Head of caudate nucleus (tissue), 42 donors: ENCODE results near the gene IGLL1.
"Not testable (repeated sequence)": the region's sequence is repeated elsewhere in the genome, so short reads cannot be mapped to it uniquely, and the experiment has no call there.

Experiments used
- DNase-seq, 42 donors: peaks; one replicate each; pipeline versions ENCODE4 v3.0.0 to v3.0.0-alpha.2; 2020 to 2021; ENCODE audit warnings: mixed read lengths in 7 of 42
- intact Hi-C: fragments of 100-400 bp; cut with DNase I; formaldehyde crosslinking; loops from one replicate; pipeline ENCODE4 v1.15.0; 2022

The IGLL1 gene

DNA sequence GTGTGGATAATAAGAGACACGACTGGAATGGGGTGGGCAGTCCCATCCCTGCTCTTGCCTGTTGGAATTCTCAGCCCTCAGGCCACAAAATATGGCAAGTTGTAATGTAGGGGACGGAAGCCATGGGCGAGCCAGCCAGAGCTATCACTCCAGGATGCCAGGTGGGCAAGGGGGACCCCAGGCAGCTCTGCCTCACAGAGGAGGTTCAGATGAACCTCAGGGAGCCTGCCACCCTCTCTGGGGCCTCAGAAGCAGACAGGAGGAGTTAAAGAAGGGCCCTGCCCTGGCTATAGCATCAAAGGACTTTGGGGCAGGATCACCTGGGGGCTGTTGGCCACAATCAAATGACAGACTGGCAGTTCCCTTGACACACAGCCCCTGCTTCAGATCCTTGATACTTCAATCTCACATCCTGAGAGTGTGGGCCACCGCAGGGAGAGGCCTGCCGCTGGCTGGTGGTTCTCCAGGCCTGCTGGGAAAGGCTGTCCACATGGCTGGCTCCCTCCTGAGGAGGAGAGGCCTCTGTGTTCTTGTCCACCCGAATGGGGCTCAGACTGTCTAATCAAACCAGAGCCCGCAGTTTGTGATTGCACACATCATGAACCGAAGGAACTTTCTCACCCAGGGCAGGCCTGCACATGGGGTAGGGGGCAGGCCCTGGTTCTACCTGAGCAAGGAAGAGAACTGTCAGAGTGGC, 31.4 kb downstream of the IGLL1 start:
- peak in 5 of 42 donors; percentile 2 to 25 (median 3) for DNase-seq
- intact Hi-C loops = no loop called here

DNA sequence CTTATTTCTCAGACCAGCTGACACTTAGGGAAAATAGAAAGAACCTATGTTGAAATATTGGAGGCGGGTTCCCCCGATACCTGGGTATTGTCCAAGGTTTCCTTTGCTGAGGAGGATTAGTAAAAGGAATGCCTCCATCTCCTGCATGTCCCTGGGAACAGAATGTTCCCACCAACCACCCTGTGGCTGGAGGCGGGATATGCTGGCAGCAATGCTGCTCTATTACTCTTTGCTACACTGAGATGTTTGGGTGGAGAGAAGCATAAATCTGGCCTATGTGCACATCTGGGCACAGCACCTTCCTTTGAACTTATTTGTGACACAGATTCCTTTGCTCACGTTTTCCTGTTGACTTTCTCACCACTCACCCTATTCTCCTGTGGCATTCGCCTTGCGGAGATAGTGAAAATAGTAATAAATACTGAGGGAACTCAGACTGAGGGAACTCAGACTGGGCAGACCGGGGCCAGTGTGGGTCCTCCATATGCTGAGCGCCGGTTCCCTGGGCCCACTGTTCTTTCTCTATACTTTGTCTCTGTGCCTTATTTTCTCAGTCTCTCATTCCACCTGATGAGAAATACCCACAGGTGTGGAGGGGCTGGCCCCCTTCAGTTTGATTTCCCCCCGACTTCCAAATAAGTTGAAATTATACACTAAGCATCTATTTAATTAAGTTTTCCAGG, 32.1 kb downstream of the IGLL1 start:
- DNase-seq = peak in 4 of 42 donors; percentile 3 to 22 (median 10)
- intact Hi-C loops = no loop called here

- intact Hi-C loops = not testable (repeated sequence)
- peak in 4 of 42 donors; percentile 1 to 24 (median 4) for DNase-seq
These were observed 32.7 kb downstream of the IGLL1 start for GRCh38 chr22:23547382-23547781.

GRCh38 chr22:23544852-23545251, 35.2 kb downstream of the IGLL1 start:
- no peak for DNase-seq
- intact Hi-C loops = loop anchor here (5.0 kb wide), 1 partner anchor 302 kb away; no protein-coding TSS in a partner anchor

- intact Hi-C loops = loop anchor here (5.0 kb wide), 1 partner anchor 304 kb away; no protein-coding TSS in a partner anchor
- DNase-seq = not testable (repeated sequence)
These were observed 36.5 kb downstream of the IGLL1 start for GRCh38 chr22:23543506-23544000.

GRCh38 chr22:23542933-23543332, 37.2 kb downstream of the IGLL1 start:
- intact Hi-C loops = loop anchor here (5.0 kb wide), 1 partner anchor 304 kb away; no protein-coding TSS in a partner anchor
- no peak for DNase-seq

DNA sequence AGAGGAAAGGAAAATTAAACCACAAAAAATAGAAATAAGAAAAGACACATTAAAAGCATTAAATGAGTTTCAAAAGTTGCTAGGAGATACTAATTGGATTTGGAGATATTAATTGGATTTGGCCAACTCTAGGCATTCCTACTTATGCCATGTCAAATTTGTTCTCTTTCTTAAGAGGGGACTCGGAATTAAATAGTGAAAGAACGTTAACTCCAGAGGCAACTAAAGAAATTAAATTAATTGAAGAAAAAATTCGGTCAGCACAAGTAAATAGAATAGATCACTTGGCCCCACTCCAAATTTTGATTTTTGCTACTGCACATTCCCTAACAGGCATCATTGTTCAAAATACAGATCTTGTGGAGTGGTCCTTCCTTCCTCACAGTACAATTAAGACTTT, 37.7 kb downstream of the IGLL1 start:
- intact Hi-C loops = loop anchor here (5.0 kb wide), 1 partner anchor 305 kb away; no protein-coding TSS in a partner anchor
- not testable (repeated sequence) for DNase-seq

DNA sequence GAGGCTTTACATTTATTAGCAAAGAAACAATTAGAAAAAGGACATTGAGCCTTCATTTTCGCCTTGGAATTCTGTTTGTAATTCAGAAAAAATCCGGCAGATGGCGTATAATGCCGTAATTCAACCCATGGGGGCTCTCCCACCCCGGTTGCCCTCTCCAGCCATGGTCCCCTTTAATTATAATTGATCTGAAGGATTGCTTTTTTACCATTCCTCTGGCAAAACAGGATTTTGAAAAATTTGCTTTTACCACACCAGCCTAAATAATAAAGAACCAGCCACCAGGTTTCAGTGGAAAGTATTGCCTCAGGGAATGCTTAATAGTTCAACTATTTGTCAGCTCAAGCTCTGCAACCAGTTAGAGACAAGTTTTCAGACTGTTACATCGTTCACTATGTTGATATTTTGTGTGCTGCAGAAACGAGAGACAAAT, 38.2 kb downstream of the IGLL1 start:
- peak in 10 of 42 donors; percentile 6 to 61 (median 30) for DNase-seq
- intact Hi-C loops = loop anchor here (5.0 kb wide), 1 partner anchor 305 kb away; no protein-coding TSS in a partner anchor

DNA sequence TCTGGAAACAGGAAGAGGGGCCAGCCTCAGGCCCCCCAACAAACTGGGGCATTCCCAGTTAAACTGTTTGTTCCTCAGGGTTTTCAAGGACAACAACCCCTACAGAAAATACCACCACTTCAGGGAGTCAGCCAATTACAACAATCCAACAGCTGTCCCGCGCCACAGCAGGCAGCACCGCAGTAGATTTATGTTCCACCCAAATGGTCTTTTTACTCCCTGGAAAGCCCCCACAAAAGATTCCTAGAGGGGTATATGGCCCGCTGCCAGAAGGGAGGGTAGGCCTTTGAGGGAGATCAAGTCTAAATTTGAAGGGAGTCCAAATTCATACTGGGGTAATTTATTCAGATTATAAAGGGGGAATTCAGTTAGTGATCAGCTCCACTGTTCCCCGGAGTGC, 39.3 kb downstream of the IGLL1 start:
- peak in 2 of 42 donors; percentile 6 to 9 for DNase-seq
- intact Hi-C loops = loop anchor here (5.0 kb wide), 1 partner anchor 306 kb away; no protein-coding TSS in a partner anchor

DNA sequence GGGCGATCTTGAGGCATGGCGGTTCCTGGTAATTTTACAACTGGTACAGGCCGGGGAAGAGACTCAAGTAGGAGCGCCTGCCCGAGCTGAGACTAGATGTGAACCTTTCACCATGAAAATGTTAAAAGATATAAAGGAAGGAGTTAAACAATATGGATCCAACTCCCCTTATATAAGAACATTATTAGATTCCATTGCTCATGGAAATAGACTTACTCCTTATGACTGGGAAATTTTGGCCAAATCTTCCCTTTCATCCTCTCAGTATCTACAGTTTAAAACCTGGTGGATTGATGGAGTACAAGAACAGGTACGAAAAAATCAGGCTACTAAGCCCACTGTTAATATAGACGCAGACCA, 40.3 kb downstream of the IGLL1 start:
- DNase-seq = not testable (repeated sequence)
- intact Hi-C loops = loop anchor here (5.0 to 10.0 kb wide), 2 partner anchors 225 to 307 kb away; no protein-coding TSS in a partner anchor

DNA sequence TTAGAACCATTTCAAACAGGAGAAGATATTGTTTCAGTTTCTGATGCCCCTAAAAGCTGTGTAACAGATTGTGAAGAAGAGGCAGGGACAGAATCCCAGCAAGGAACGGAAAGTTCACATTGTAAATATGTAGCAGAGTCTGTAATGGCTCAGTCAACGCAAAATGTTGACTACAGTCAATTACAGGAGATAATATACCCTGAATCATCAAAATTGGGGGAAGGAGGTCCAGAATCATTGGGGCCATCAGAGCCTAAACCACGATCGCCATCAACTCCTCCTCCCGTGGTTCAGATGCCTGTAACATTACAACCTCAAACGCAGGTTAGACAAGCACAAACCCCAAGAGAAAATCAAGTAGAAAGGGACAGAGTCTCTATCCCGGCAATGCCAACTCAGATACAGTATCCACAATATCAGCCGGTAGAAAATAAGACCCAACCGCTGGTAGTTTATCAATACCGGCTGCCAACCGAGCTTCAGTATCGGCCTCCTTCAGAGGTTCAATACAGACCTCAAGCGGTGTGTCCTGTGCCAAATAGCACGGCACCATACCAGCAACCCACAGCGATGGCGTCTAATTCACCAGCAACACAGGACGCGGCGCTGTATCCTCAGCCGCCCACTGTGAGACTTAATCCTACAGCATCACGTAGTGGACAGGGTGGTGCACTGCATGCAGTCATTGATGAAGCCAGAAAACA, 40.8 kb downstream of the IGLL1 start:
- DNase-seq = peak; percentile 70 to 93 (median 84)

GRCh38 chr22:23538696-23539030, 41.4 kb downstream of the IGLL1 start:
- peak in 3 of 42 donors; percentile 10 to 20 (median 14) for DNase-seq
- intact Hi-C loops = loop anchor here (10.0 kb wide), 1 partner anchor 224 kb away; no protein-coding TSS in a partner anchor

More for the DNA sequence above, 40.8 kb downstream of the IGLL1 start:
- intact Hi-C loops = loop anchor here (10.0 kb wide), 1 partner anchor 224 kb away; no protein-coding TSS in a partner anchor

GRCh38 chr22:23537830-23538695, 42.0 kb downstream of the IGLL1 start:
- intact Hi-C loops = loop anchor here (10.0 kb wide), 1 partner anchor 223 kb away; no protein-coding TSS in a partner anchor
- peak in 5 of 42 donors; percentile 6 to 30 (median 17) for DNase-seq

DNA sequence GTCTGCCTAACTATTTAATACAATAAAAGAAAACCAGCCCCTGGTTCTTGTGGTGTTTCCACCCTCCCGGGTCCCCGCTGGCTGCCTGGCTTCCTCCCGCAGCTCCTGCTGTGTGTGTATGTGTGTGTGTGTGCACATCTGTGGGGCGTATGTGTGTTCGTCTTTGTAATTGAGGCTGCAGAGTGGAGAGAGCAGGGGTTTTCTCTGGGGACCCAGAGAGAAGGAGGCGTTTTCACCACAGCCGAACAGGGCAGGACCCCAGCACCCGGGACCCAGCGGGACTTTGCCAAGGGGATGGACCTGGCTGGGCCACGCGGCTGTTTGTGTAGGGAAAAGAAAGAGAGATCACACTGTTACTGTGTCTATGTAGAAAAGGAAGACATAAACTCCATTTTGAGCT, 42.7 kb downstream of the IGLL1 start:
- intact Hi-C loops = loop anchor here (10.0 kb wide), 1 partner anchor 223 kb away; no protein-coding TSS in a partner anchor
- peak in 6 of 42 donors; percentile 11 to 35 (median 21) for DNase-seq

DNA sequence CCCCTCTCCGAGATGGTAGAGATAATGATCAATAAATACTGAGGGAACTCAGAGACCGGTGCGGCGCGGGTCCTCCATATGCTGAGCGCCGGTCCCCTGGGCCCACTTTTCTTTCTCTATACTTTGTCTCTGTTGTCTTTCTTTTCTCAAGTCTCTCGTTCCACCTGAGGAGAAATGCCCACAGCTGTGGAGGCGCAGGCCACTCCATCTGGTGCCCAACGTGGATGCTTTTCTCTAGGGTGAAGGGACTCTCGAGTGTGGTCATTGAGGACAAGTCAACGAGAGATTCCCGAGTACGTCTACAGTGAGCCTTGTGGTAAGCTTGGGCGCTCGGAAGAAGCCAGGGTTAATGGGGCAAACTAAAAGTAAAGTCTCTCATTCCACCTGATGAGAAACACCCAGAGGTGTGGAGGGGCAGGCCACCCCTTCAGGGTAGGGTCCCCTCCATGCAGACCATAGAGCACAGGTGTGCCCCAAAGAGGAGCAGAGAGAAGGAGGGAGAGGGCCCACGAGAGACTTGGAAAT, 43.2 kb downstream of the IGLL1 start:
- intact Hi-C loops = loop anchor here (10.0 kb wide), 1 partner anchor 222 kb away; no protein-coding TSS in a partner anchor
- peak in 5 of 42 donors; percentile 6 to 21 (median 15) for DNase-seq

DNA sequence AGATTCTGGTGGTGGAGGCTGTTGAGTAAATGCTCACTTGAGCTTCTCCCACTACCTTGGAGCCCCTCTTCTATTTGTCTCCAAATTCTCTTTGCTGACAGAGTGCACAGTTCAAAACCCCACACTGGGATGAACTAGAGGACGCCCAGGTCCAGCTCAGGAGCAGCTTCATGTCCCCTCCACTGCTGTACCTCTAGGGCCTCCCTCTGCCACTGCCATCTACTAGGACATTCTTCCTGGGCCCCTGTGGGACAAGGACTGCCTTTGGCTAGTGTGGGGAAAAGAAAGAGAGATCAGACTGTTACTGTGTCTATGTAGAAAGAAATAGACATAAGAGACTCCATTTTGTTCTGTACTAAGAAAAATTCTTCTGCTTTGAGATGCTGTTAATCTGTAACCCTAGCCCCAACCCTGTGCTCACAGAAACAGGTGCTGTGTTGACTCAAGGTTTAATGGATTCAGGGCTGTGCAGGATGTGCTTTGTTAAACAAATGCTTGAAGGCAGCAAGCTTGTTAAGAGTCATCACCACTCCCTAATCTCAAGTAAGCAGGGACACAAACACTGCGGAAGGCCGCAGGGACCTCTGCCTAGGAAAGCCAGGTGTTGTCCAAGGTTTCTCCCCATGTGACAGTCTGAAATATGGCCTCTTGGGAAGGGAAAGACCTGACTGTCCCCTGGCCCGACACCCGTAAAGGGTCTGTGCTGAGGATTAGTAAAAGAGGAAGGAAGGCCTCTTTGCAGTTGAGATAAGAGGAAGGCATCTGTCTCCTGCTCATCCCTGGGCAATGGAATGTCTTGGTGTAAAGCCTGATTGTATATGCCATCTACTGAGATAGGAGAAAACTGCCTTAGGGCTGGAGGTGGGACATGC, 44.1 kb downstream of the IGLL1 start:
- intact Hi-C loops = loop anchor here (10.0 kb wide), 1 partner anchor 221 kb away; no protein-coding TSS in a partner anchor
- DNase-seq = peak in 5 of 42 donors; percentile 4 to 20 (median 10)
